ENCODE data around the gene CTSH.
"Not testable (repeated sequence)": the region's sequence is repeated elsewhere in the genome, so short reads cannot be mapped to it uniquely, and the experiment has no call there.

Gene CTSH

DNA sequence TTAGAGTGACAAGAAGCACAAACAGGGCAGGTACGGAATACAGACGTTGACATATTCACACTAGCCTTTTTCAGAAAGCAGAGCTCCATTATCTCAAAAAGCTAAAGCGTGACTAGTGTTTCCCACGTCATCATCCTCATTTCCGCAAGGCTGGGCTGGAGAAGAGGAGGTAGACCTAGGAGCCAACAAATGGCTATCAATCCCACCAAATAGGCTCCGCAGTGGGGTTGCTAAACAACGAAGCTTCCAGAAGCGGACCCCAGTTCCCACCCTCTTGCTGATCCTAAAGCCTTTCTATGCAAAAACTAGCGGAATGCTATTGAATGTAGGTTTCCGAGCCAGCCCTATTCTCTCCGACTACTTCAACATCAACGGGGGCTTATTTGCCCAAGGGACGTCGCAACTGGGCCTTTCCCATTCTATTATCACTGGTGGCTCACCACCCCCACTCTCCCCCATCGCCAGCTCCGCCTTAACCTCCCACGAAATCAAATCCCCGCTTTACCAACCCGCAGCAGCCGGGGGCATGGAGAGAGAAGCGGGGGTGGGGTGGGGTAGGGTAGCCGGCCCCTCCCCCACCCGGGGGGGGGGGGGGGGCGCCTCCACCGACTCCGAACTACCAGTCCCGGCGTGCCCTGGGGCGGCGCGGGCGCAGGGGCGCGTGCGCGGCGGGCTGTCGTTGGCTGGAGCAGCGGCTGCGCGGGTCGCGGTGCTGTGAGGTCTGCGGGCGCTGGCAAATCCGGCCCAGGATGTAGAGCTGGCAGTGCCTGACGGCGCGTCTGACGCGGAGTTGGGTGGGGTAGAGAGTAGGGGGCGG, 72.5 kb downstream of the CTSH start, which contains the start of gene MORF4L1:
TSS of gene MORF4L1 (plus strand) at position 736 of the 817 bp plus-strand sequence. CDS start 128 bp downstream, outside the sequence.
- H3K4me3 ChIP-seq (ENCODE audit: low read length) = peak within 1 kb of the TSS; percentile 86
- peaks cover 4% of the 10 kb centered on the region; the same call in 1 of the 2 replicates for H3K36me3 ChIP-seq (ENCODE audit: insufficient read depth, low read depth, low read length)
- H3K4me1 ChIP-seq (ENCODE audit: insufficient read depth, low read length) = peaks cover 3% of the 10 kb centered on the region; the same call in 1 of the 2 replicates
- no peaks in the 10 kb centered on the region for H3K9me3 ChIP-seq (ENCODE audit: insufficient read depth, low read depth, low read length)
- H3K9ac ChIP-seq (ENCODE audit: low read depth, low read length) = peak within 1 kb of the TSS; percentile 100
- H3K27ac ChIP-seq (ENCODE audit: low read length) = peak within 1 kb of the TSS; percentile 99
- H3K27me3 ChIP-seq (ENCODE audit: insufficient read depth, low read length) = no peaks in the 10 kb centered on the region

DNA sequence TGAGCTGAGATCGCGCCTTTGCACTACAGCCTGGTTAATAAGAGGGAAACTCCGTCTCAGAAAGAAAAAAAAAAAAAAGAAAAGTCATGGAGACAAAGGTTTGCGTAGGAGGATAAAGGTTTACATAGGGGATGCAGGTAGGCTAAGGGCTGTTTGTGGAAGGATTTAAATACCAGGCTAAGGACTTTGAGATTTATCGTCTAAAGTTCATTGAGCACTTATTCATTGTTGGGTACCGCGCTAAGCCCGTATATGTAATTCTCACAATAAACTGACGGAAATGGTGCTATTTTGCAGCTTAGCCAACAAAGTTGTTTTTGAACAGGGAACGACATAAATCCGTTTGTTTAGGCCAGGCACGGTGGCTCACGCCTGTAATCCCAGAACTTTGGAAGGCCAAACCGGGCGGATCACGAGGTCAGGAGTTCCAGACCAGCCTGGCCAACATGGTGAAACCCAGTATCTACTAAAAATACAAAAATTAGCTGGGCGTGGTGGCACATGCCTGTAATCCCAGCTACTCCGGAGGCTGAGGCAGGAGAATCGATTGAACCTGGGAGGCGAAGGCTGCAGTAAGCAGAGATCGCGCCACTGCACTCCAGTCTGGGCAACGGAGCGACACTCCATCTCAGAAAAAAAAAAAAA, 73.2 kb downstream of the CTSH start:
- H3K9ac ChIP-seq (ENCODE audit: low read depth, low read length) = peak overlapping the region; percentile 75; the same call in 1 of the 2 replicates
- H3K36me3 ChIP-seq (ENCODE audit: insufficient read depth, low read depth, low read length); H3K9me3 ChIP-seq (ENCODE audit: insufficient read depth, low read depth, low read length); H3K27me3 ChIP-seq (ENCODE audit: insufficient read depth, low read length); H3K4me1 ChIP-seq (ENCODE audit: insufficient read depth, low read length): not testable (repeated sequence)
- H3K27ac ChIP-seq (ENCODE audit: low read length) = peak overlapping the region; percentile 90
- H3K4me3 ChIP-seq (ENCODE audit: low read length) = peak overlapping the region; percentile 86

All from iPS-20b (cell line).